ENCODE measurements around the gene PRPF8. TPM values are rescaled to one million over a fixed set of nuclear protein-coding genes. Genes with fewer than 3 reads are reported as not detected.
"Not testable (repeated sequence)": the region's sequence is repeated elsewhere in the genome, so short reads cannot be mapped to it uniquely, and the experiment has no call there.

Gene PRPF8
- total RNA-seq, 2 donors from 2014 or later: 348 to 422 TPM

DNA sequence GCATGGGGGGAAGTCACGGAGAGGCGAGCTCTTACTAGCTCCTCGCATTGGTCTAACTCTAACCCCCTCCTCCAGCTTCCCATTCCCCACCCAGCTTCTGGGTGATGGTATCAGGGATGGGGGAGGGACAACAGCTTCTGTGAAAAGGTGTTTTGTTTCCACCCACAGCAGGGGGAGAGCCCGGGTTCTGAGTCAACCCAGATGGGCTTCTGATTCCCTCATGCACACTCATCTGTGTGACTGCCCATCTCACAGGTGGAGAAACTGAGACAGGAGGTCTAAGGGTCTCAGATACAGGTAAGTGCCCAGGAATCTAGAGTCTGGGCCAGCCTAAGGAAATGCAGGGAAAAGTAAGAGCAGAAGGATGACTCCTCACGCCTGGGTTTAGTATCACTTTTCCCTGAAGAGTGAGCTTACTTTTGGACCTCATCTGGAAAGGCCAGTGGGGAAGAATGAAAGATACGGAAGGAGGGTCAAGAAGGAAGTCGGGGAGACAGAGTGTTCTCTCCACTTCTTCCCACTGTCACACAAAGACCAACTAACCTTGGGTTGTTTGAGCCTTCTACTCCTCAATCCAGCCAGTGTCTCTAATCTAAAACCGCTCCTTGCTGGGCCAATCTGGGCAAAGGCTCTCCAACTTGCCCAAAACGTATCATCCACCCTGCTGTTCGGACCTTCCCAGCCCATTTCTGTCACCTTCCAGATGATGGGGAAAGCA lies 28.7 kb upstream of the PRPF8 start:
- peak overlapping the region; percentile 58 for H3K4me3 Mint-ChIP-seq
- peaks cover 29% of the 10 kb centered on the region in 2 donors for H3K4me1 Mint-ChIP-seq (ENCODE audit: low read depth in 2 of 2)
- H3K27me3 Mint-ChIP-seq: no peaks in the 10 kb centered on the region
- H3K27ac Mint-ChIP-seq: peak overlapping the region in 1 of 2 donors; percentile 68
- no peak for ATAC-seq
- H3K36me3 Mint-ChIP-seq: peaks cover 11% of the 10 kb centered on the region
- DNase-seq (ENCODE audit: low spot score): peak; percentile 38
- H3K9me3 Mint-ChIP-seq: no peaks in the 10 kb centered on the region

DNA sequence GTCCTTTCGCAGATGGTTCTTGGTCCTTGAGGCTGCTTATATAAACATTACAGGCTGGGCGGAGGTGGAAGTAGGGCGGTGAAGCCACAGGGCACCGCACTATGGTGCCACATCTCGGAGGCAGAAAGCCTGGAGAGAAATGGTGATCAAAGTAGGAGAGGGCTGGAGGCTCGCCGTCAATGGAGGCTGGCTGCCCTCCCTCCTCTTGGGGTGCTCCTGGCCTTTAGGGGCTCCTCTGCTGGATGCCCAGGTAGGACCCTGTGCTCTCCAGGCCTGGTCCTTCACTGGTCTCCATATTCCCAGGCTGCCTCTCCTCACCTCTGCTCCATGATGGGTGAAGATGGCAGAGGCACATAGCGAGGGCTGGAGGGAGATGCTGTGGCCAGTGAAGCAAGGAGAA lies 27.6 kb upstream of the PRPF8 start:
- Mint-ChIP-seq H3K4me1 (ENCODE audit: low read depth in 2 of 2) (peaks cover 19 to 20% of the 10 kb centered on the region in 2 donors), H3K27ac (no peak overlapping the region), H3K36me3 (peaks cover 11% of the 10 kb centered on the region), H3K4me3 (peak overlapping the region; percentile 13), H3K27me3 (peaks cover 0 to 3% of the 10 kb centered on the region in 2 donors), H3K9me3 (no peaks in the 10 kb centered on the region)
- DNase-seq (ENCODE audit: low spot score) (peak; percentile 58), ATAC-seq (no peak)

DNA sequence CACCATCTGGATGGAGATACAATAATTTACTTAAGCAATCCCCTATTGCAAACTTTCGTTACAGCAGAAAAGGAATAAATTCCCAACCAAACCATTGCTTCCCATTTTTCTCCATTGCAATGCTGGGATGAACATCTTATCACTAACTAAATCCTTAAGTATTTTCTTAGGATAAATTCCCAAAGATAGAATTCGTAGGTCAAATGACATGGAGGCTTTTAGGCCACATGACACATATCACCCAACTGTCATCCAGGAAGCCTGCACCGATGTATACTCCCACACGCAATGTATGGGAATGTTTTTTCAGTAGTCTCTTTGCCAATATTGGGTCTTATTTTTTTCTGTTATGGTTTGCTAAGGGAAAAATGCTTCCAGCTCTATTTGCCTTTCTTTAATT lies 27.1 kb upstream of the PRPF8 start:
- no peak for ATAC-seq
- no peaks in the 10 kb centered on the region for H3K9me3 Mint-ChIP-seq
- peaks cover 0 to 3% of the 10 kb centered on the region in 2 donors for H3K27me3 Mint-ChIP-seq
- H3K36me3 Mint-ChIP-seq: peaks cover 11% of the 10 kb centered on the region
- H3K4me1 Mint-ChIP-seq (ENCODE audit: low read depth in 2 of 2): peaks cover 15 to 16% of the 10 kb centered on the region in 2 donors
- no peak for DNase-seq (ENCODE audit: low spot score)
- no peak overlapping the region for H3K27ac Mint-ChIP-seq
- peak overlapping the region; percentile 16 for H3K4me3 Mint-ChIP-seq

DNA sequence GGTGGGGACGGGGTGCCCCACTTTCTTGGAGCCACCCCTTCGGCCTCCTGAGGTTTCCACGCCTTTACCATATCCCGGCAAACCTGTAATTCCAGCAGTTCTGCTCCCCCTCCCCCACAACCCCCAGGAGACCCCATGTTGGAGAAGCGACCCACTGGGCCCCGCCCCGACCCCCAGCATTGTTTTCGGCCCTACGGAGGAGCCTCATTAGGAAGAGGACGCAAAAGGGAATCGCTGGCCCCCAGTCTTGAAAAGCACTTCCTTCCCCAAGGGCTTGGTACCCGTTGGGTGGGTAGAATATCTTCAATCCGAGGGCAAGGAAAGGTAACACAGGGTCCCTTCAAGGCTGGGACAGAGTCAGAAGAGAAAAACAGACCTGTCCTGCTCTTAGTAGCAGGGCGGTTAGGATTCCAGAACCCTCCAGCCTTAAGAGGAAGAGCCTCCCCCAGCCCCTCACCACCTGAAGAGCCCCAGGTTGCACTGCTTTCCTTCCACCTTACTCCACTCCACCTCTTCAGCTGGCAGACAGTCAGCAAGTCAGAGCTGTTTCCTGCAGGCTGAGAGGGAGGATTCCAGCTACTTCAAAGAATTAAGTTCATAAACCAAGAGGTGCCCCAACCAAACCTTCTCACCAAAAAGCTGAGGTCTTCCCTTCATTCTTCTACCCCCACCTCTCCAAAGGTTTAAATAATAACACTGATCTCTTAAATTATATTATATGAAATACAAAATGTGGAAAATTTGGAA lies 26.3 kb upstream of the PRPF8 start:
- Mint-ChIP-seq H3K27me3 (peaks cover 0 to 3% of the 10 kb centered on the region in 2 donors), H3K4me1 (ENCODE audit: low read depth in 2 of 2) (peaks cover 10 to 15% of the 10 kb centered on the region in 2 donors), H3K9me3 (no peaks in the 10 kb centered on the region), H3K36me3 (peaks cover 11% of the 10 kb centered on the region), H3K4me3 (peak overlapping the region; percentile 16), H3K27ac (no peak overlapping the region)
- no peak for ATAC-seq
- DNase-seq (ENCODE audit: low spot score): peak; percentile 26

GRCh38 chr17:1709971-1710806 lies 25.5 kb upstream of the PRPF8 start, which contains the start of gene TLCD2:
TSS of gene TLCD2 (minus strand) at chr17:1710377. CDS start at chr17:1710242, 135 bp downstream.
- ATAC-seq (peak in 1 of 2 donors; percentile 37), DNase-seq (ENCODE audit: low spot score) (peak; percentile 59)
- no peaks in the 10 kb centered on the region for H3K9me3 Mint-ChIP-seq
- H3K4me1 Mint-ChIP-seq (ENCODE audit: low read depth in 2 of 2): peaks cover 10 to 15% of the 10 kb centered on the region in 2 donors
- H3K36me3 Mint-ChIP-seq: peaks cover 11% of the 10 kb centered on the region
- H3K4me3 Mint-ChIP-seq: peak within 1 kb of the TSS; percentile 16
- no peak within 1 kb of the TSS for H3K27ac Mint-ChIP-seq
- peaks cover 0 to 8% of the 10 kb centered on the region in 2 donors for H3K27me3 Mint-ChIP-seq

DNA sequence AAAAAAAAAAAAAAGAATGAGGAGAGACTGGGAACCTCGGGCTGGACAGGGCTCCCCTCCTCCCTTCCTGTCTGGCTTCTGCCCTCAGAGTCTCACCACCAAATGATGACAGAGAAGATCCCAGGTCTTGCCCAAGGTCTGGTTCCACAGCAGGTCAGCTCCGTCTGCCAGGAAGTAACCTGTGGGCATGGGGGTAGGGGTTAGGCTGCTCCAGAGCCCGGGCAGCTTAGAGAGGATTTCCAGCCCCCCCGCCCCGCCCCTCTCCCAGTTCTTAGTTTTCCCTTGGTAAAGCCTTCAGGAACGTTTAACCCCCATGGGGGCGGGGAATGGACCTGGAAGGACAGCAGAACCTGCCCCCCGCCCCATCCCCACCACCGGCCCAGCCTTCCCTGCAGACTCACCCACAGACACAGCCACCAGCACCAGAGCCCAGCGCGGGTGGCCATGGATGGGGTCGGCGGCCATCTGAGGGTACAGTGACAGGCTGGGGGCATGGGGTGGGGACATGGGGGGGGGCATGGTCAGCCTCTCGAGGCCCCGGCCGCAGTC lies 24.8 kb upstream of the PRPF8 start:
- peak; percentile 29 for DNase-seq (ENCODE audit: low spot score)
- H3K4me1 Mint-ChIP-seq (ENCODE audit: low read depth in 2 of 2): peaks cover 10 to 12% of the 10 kb centered on the region in 2 donors
- no peak overlapping the region for H3K4me3 Mint-ChIP-seq
- H3K27ac Mint-ChIP-seq: no peak overlapping the region
- H3K27me3 Mint-ChIP-seq: peaks cover 0 to 11% of the 10 kb centered on the region in 2 donors
- peak in 1 of 2 donors; percentile 16 for ATAC-seq
- peaks cover 11% of the 10 kb centered on the region for H3K36me3 Mint-ChIP-seq
- no peaks in the 10 kb centered on the region for H3K9me3 Mint-ChIP-seq

GRCh38 chr17:1708791-1709346 lies 24.2 kb upstream of the PRPF8 start:
- H3K36me3 Mint-ChIP-seq: peaks cover 11% of the 10 kb centered on the region
- ATAC-seq; H3K4me1 Mint-ChIP-seq (ENCODE audit: low read depth in 2 of 2); H3K27ac Mint-ChIP-seq; H3K4me3 Mint-ChIP-seq; H3K9me3 Mint-ChIP-seq: not testable (repeated sequence)
- peaks cover 0 to 11% of the 10 kb centered on the region in 2 donors for H3K27me3 Mint-ChIP-seq
- DNase-seq (ENCODE audit: low spot score): peak; percentile 29

- Mint-ChIP-seq H3K27ac (no peak overlapping the region), H3K36me3 (peaks cover 9% of the 10 kb centered on the region), H3K4me1 (ENCODE audit: low read depth in 2 of 2) (peaks cover 3 to 7% of the 10 kb centered on the region in 2 donors), H3K27me3 (peaks cover 0 to 11% of the 10 kb centered on the region in 2 donors), H3K4me3 (no peak overlapping the region), H3K9me3 (no peaks in the 10 kb centered on the region)
- DNase-seq (ENCODE audit: low spot score): no peak
- no peak for ATAC-seq
Observed at GRCh38 chr17:1707107-1707506, 22.4 kb upstream of the PRPF8 start.

DNA sequence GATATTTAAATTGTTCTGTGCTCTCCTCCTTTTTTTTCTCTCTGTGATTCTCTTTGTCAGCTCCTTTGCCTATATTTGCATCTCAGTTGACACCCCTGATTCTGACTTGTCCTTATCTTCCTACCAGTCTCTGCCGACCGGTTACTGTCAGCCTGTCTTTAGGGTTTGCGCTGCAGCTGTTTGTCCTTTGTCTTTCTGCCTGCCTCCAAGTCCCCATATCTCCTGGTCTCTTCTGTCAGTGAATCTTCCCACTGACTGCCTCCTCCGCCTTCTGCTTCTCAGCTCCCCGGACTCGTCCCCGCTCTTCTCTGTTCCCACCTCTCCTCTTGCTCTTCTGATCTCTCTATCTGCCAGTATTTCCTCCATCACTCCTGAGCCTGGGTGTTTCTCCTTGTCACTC lies 20.3 kb upstream of the PRPF8 start:
- ATAC-seq: no peak
- Mint-ChIP-seq H3K27me3 (peaks cover 0 to 11% of the 10 kb centered on the region in 2 donors), H3K9me3 (no peaks in the 10 kb centered on the region), H3K27ac (no peak overlapping the region), H3K4me1 (ENCODE audit: low read depth in 2 of 2) (no peaks in the 10 kb centered on the region), H3K36me3 (no peaks in the 10 kb centered on the region), H3K4me3 (no peak overlapping the region)
- peak; percentile 18 for DNase-seq (ENCODE audit: low spot score)

DNA sequence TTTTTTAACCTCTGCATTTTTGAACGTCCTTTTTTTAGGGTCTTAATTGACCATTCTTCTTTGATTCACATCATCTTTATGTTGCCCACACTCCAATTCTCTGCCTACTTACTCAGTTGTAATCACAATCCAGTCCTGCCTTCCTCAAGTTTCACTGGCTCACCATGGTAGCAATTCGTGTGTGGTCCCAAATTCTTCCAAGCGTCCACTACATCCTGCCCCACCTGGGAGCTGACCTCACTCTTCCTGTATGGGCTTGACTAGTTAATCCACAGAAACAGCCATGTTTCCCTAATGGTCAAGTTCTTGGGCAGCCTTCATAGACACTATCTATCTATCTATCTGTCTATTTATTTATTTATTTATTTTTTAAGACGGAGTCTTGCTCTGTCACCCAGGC lies 18.4 kb upstream of the PRPF8 start:
- H3K27ac Mint-ChIP-seq: no peak overlapping the region
- no peak overlapping the region for H3K4me3 Mint-ChIP-seq
- no peak for ATAC-seq
- DNase-seq (ENCODE audit: low spot score): no peak
- peaks cover 0 to 11% of the 10 kb centered on the region in 2 donors for H3K27me3 Mint-ChIP-seq
- H3K36me3 Mint-ChIP-seq: no peaks in the 10 kb centered on the region
- H3K9me3 Mint-ChIP-seq: no peaks in the 10 kb centered on the region
- H3K4me1 Mint-ChIP-seq (ENCODE audit: low read depth in 2 of 2): no peaks in the 10 kb centered on the region

- H3K4me3 Mint-ChIP-seq; ATAC-seq; H3K27ac Mint-ChIP-seq; H3K36me3 Mint-ChIP-seq; DNase-seq (ENCODE audit: low spot score); H3K4me1 Mint-ChIP-seq (ENCODE audit: low read depth in 2 of 2); H3K27me3 Mint-ChIP-seq; H3K9me3 Mint-ChIP-seq: not testable (repeated sequence)
Observed at GRCh38 chr17:1699891-1700290, 15.2 kb upstream of the PRPF8 start.

DNA sequence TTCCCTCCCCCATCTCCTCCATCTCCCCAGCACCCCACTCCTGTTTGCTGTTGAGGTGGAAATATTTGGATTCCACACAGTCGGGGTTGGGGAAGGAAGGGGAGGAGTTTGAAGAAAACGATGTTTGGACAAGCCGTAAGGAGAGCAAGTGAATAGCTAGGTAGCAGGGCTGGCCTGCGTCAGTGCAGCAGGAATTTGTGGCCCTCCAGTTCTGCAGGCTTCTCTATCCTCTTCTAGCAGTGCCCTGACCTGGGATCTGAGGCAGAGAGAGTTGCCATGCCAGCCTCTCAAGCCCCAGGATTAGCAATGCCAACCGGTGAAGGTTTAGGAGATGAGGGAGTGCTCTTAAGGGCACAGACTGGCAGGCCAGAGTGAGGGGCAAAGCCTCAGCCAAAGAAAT lies 13.0 kb upstream of the PRPF8 start:
- Mint-ChIP-seq H3K27ac (no peak overlapping the region), H3K4me1 (ENCODE audit: low read depth in 2 of 2) (no peaks in the 10 kb centered on the region), H3K9me3 (no peaks in the 10 kb centered on the region), H3K4me3 (no peak overlapping the region), H3K27me3 (peaks cover 3 to 7% of the 10 kb centered on the region in 2 donors), H3K36me3 (no peaks in the 10 kb centered on the region)
- ATAC-seq (no peak), DNase-seq (ENCODE audit: low spot score) (no peak)

DNA sequence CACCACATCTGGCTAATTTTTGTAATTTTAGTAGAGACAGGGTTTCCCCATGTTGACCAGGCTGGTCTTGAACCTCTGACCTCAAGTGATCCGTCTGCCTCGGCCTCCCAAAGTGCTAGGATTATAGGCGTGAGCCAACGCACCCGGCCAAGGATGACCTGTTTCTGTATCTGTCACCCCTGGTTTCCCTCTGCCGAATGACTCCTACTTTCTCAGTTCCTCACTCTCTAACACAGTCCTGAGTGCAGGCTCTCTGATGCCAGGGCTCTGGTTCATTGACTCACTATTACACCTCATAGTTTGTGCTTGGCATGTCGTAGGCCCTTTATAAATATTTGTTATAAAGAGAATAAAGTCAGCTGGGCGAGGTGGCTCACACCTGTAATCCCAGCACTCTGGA lies 10.7 kb upstream of the PRPF8 start:
- H3K36me3 Mint-ChIP-seq: no peaks in the 10 kb centered on the region
- no peaks in the 10 kb centered on the region for H3K4me1 Mint-ChIP-seq (ENCODE audit: low read depth in 2 of 2)
- ATAC-seq (no peak), DNase-seq (ENCODE audit: low spot score) (no peak)
- H3K27ac Mint-ChIP-seq: no peak overlapping the region
- no peak overlapping the region for H3K4me3 Mint-ChIP-seq
- H3K27me3 Mint-ChIP-seq: peaks cover 3 to 7% of the 10 kb centered on the region in 2 donors
- H3K9me3 Mint-ChIP-seq: no peaks in the 10 kb centered on the region
